OCI-LY1 (cell line): Measurements from ENCODE around the gene ZNF20.

Experiments
- EZH2 ChIP-seq: fragments of 200-600 bp; sonication (generic), shearing (Covaris generic); IDR thresholded peaks from 2 replicates; pipeline ENCODE4 v1.8.0; 2017; ENCODE audit warnings: borderline replicate concordance, mixed run types, mild to moderate bottlenecking, antibody characterized with exemption, low read length, moderate library complexity, mixed read lengths
- TF ChIP-seq, protein P1 (sequence below): fragments of 200-600 bp; sonication (generic), shearing (Covaris generic); IDR thresholded peaks from 2 replicates; pipeline ENCODE4 v1.5.1; 2017; ENCODE audit warnings: mild to moderate bottlenecking, antibody characterized with exemption, low read length, moderate library complexity, mixed read lengths

DNA sequence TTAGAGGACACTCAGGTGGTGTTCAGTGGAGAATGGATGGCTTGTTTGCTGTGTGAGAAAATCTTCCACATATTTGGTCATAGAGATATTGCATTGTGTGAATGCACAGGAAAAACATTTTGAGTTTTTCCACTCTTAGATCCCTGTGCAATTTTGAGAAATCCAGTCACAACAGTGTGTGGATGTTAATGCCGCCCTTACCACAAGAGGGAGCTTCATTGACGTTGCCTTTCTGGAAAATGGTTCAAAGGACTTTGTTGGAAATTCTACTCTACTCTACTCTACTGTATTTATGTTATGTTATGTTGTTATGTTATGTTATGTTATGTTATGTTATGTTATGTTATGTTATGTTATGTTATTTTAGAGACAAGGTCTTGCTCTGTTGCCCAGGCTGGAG lies 13.4 kb downstream of the ZNF20 start:
- TF ChIP-seq, protein P1, sequence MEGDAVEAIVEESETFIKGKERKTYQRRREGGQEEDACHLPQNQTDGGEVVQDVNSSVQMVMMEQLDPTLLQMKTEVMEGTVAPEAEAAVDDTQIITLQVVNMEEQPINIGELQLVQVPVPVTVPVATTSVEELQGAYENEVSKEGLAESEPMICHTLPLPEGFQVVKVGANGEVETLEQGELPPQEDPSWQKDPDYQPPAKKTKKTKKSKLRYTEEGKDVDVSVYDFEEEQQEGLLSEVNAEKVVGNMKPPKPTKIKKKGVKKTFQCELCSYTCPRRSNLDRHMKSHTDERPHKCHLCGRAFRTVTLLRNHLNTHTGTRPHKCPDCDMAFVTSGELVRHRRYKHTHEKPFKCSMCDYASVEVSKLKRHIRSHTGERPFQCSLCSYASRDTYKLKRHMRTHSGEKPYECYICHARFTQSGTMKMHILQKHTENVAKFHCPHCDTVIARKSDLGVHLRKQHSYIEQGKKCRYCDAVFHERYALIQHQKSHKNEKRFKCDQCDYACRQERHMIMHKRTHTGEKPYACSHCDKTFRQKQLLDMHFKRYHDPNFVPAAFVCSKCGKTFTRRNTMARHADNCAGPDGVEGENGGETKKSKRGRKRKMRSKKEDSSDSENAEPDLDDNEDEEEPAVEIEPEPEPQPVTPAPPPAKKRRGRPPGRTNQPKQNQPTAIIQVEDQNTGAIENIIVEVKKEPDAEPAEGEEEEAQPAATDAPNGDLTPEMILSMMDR = peak; percentile 58
- TF ChIP-seq EZH2 = no peak
